Measurements from ENCODE around the gene IGSF3. TPM values are rescaled to one million over a fixed set of nuclear protein-coding genes. Genes with fewer than 3 reads are reported as not detected.

The IGSF3 gene
- total and polyA plus RNA-seq, 2 of the 8 experiments (the other 6 are each of a cell fraction or from before 2014, with no cell fraction given): 30.0 to 32.2 TPM

DNA sequence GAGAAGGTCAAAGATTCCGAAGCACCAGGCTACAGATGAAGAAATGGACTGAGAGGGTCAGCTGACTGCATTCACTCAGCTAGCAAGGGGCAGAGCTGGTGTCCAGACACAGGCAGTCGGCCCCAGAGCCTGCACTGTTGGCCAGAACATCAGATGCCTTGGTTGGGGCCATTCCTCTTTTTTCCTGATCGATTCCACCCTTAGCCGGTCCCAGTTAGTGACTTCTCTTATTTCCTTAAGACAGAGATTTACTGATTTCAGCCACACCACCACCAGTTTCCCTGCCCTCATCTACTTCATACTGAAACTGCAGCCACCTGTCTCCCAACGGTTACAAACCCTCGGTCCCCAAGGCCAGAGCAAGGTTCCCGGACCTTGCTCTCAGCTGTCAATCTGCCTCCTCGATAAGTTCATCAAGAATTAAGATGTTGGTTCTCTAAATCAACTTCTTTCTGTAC lies 108.2 kb downstream of the IGSF3 start (continued):
- TF ChIP-seq, protein P1, sequence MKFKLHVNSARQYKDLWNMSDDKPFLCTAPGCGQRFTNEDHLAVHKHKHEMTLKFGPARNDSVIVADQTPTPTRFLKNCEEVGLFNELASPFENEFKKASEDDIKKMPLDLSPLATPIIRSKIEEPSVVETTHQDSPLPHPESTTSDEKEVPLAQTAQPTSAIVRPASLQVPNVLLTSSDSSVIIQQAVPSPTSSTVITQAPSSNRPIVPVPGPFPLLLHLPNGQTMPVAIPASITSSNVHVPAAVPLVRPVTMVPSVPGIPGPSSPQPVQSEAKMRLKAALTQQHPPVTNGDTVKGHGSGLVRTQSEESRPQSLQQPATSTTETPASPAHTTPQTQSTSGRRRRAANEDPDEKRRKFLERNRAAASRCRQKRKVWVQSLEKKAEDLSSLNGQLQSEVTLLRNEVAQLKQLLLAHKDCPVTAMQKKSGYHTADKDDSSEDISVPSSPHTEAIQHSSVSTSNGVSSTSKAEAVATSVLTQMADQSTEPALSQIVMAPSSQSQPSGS (IDR thresholded peaks at IDR 0.05; ENCODE audit: low read length): no peak
- TF ChIP-seq YY1 (IDR thresholded peaks at IDR 0.05; ENCODE audit: low read depth, low read length) (no peak), SP1 (IDR thresholded peaks at IDR 0.05; ENCODE audit: low read depth, low read length) (no peak), TBP (IDR thresholded peaks at IDR 0.05; ENCODE audit: low read depth, low read length) (no peak), RFX5 (IDR thresholded peaks at IDR 0.05; ENCODE audit: borderline replicate concordance, low read depth, low read length) (no peak), SIN3A (conservative IDR thresholded peaks at IDR 0.05 in 1 of 2, IDR thresholded peaks at IDR 0.05 in 1 of 2; ENCODE audit: low read depth in 1 of 2, low read length in 2 of 2) (no peak), SP2 (IDR thresholded peaks at IDR 0.05; ENCODE audit: low read length) (no peak)

Data from H1 (cell line).